ENCODE results near the gene ANGEL2.

The ANGEL2 gene

GRCh38 chr1:212984522-212985291, 31.0 kb downstream of the ANGEL2 start:
- H3K36me3 Mint-ChIP-seq = no peaks in the 10 kb centered on the region
- H3K27ac Mint-ChIP-seq = no peak overlapping the region
- peaks cover 16% of the 10 kb centered on the region for H3K4me1 Mint-ChIP-seq

DNA sequence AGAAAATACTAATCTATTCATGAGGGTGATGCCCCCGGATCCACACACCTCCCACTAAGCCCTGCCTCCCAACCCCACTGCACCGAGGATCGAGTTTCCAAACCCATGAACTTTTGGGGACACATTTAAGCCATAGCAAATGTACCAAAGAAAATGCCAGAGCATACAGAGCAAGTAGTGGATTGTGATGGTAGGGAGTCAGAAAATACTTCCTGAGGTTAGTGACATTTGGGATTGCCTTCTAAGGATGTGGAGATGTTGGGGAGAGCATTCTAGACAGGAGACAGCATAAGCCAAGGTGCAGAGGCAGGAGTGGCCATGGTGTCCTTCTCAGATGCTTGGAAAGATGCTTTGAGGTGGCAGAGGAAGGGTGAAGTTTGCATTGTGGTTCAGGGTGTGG, 32.2 kb downstream of the ANGEL2 start:
- Mint-ChIP-seq H3K36me3 (no peaks in the 10 kb centered on the region), H3K4me1 (peaks cover 28% of the 10 kb centered on the region), H3K27ac (no peak overlapping the region)

More at GRCh38 chr1:212984522-212985291, 31.0 kb downstream of the ANGEL2 start:
- Mint-ChIP-seq H3K9me3 (no peaks in the 10 kb centered on the region), H3K4me3 (no peak overlapping the region)
- DNase-seq (ENCODE audit: low spot score in 2 of 2) (no peak), ATAC-seq (no peak)

GRCh38 chr1:212982430-212983152, 33.1 kb downstream of the ANGEL2 start:
- Mint-ChIP-seq H3K36me3 (no peaks in the 10 kb centered on the region), H3K9me3 (no peaks in the 10 kb centered on the region), H3K4me1 (peaks cover 37% of the 10 kb centered on the region), H3K27ac (no peak overlapping the region), H3K4me3 (no peak overlapping the region)
- DNase-seq (ENCODE audit: low spot score in 2 of 2) (no peak), ATAC-seq (no peak)

More for the DNA sequence above, 32.2 kb downstream of the ANGEL2 start:
- ATAC-seq (no peak), DNase-seq (ENCODE audit: low spot score in 2 of 2) (no peak)
- Mint-ChIP-seq H3K4me3 (no peak overlapping the region), H3K9me3 (no peaks in the 10 kb centered on the region)

GRCh38 chr1:212981571-212982328, 33.9 kb downstream of the ANGEL2 start:
- Mint-ChIP-seq H3K27ac (no peak overlapping the region), H3K9me3 (no peaks in the 10 kb centered on the region), H3K4me1 (peaks cover 44% of the 10 kb centered on the region), H3K4me3 (no peak overlapping the region), H3K36me3 (no peaks in the 10 kb centered on the region)
- DNase-seq (ENCODE audit: low spot score in 2 of 2) (no peak), ATAC-seq (peak; percentile 64)

DNA sequence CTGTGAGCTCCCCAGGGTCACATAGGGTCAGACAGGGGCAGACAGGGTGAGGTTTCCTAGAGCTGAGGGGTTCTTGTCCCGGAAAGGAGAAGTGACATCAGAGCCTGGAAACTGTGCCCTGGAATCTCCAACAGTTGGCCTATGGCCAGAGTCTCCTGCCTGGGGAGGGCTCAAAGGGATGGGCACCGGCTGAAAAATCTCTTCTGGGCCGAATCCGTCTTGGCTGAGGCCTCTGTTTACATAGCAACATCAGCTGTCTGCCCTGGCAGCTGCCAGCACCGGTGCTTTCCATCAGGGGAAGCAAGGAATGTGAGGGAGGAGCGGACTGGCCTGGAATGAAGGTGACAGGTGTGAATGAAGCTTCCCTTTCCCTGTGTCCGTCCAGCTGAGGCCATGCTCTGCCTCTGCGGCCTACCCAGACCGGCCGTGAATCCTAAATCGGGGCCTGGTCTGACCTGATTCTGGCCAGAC, 34.6 kb downstream of the ANGEL2 start:
- Mint-ChIP-seq H3K9me3 (no peaks in the 10 kb centered on the region), H3K4me3 (no peak overlapping the region), H3K36me3 (no peaks in the 10 kb centered on the region), H3K4me1 (peaks cover 44% of the 10 kb centered on the region), H3K27ac (no peak overlapping the region)
- no peak for DNase-seq (ENCODE audit: low spot score in 2 of 2)
- no peak for ATAC-seq

- H3K27ac Mint-ChIP-seq = peak overlapping the region; percentile 32
- H3K4me3 Mint-ChIP-seq = peak overlapping the region; percentile 35
- H3K4me1 Mint-ChIP-seq = peaks cover 44% of the 10 kb centered on the region
- ATAC-seq (no peak), DNase-seq (ENCODE audit: low spot score in 2 of 2) (no peak)
- no peaks in the 10 kb centered on the region for H3K9me3 Mint-ChIP-seq
- H3K36me3 Mint-ChIP-seq = no peaks in the 10 kb centered on the region
These were observed 35.4 kb downstream of the ANGEL2 start for GRCh38 chr1:212980123-212980785.

DNA sequence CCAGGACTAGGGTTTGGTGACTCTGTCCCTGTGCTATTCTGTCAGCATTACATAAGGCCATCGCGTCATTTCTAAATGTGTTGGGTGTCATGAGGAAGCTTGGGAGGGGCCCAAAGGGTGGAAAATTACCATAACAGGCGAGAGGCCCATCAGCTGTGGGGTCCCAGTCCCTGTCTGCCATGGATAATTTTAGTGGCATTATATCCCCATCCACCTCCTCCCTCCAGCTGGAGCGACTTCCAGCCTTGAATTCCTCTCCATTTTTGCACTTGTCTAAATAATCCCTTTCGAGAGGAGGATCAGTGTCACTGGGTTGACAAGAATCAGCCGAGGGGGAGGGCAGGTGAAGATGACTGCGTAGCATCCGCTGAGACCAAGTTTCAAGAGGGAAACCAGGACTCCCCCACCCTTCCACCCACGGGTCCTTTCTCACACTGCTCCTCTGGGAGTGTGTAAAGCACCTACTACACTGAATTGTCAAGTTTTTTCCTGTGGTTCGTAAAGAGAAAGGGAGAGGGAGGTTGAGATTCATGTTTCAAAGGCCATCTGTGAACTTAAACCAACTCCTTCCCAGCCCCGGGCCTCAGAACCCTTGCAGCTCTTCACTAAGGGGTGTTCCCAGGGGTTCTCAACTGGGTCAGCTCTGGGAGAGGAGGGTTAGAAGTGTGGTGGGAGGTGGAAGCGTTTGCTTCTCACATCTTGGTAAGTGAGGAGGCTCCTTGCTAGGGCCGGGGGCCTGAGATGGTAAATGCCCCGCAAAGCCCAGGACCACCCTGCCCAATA, 36.1 kb downstream of the ANGEL2 start:
- peaks cover 44% of the 10 kb centered on the region for H3K4me1 Mint-ChIP-seq
- no peaks in the 10 kb centered on the region for H3K9me3 Mint-ChIP-seq
- peak overlapping the region; percentile 35 for H3K4me3 Mint-ChIP-seq
- H3K27ac Mint-ChIP-seq = peak overlapping the region; percentile 48
- peak; percentile 75 for ATAC-seq
- no peaks in the 10 kb centered on the region for H3K36me3 Mint-ChIP-seq
- DNase-seq (ENCODE audit: low spot score in 2 of 2) = no peak

DNA sequence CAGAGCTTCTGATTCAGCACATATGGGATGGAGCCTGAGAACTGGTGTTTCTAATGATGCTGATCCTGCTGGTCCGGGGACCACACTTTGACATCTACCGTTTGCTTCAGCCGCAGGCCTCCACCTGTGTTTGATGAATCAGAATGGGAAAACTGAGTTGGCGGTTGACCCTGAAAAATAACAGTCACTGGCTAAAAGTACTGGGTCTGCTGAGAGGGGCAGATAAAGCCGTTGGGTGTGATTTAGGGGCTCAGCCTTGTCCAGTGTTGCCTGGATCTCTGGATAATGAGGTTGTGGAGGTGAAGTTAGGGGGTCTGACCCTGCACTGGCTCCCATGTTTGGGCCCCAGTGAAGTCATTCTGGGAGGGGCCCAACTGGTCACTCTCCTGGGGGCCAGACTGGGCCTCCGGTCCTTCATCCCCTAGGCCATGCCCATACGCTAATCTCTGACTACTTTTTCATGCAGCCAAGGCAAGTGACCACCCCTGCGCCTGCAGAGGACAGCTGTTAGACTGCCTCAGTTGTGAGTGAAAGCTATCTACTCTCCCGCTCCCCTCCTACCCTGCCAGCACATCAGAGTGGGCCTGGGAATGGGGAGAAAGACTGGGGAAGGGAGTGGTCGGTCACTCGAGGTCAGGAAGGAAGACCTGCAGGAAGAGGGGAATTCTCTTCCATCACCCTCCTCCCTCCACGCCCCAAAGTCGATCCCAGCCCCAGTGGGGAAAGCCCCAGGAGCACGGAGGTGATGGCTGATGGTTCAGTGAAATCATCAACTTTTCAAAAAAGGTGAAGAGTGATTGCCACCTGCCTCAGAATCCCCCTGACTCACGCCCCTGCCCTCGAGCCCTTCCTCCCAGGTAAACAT, 37.7 kb downstream of the ANGEL2 start:
- Mint-ChIP-seq H3K27ac (no peak overlapping the region), H3K4me3 (peak overlapping the region; percentile 35), H3K36me3 (no peaks in the 10 kb centered on the region), H3K9me3 (no peaks in the 10 kb centered on the region), H3K4me1 (peaks cover 44% of the 10 kb centered on the region)
- peak; percentile 53 for ATAC-seq
- DNase-seq (ENCODE audit: low spot score in 2 of 2) = no peak

GRCh38 chr1:212976586-212976985, 39.1 kb downstream of the ANGEL2 start:
- no peaks in the 10 kb centered on the region for H3K9me3 Mint-ChIP-seq

GRCh38 chr1:212975111-212975918, 40.4 kb downstream of the ANGEL2 start:
- Mint-ChIP-seq H3K27ac (no peak overlapping the region), H3K4me3 (no peak overlapping the region)
- ATAC-seq = no peak

More at GRCh38 chr1:212976586-212976985, 39.1 kb downstream of the ANGEL2 start:
- H3K36me3 Mint-ChIP-seq = no peaks in the 10 kb centered on the region
- peak overlapping the region; percentile 4 for H3K27ac Mint-ChIP-seq
- no peak for ATAC-seq
- DNase-seq (ENCODE audit: low spot score in 2 of 2) = no peak
- no peak overlapping the region for H3K4me3 Mint-ChIP-seq
- peaks cover 39% of the 10 kb centered on the region for H3K4me1 Mint-ChIP-seq

DNA sequence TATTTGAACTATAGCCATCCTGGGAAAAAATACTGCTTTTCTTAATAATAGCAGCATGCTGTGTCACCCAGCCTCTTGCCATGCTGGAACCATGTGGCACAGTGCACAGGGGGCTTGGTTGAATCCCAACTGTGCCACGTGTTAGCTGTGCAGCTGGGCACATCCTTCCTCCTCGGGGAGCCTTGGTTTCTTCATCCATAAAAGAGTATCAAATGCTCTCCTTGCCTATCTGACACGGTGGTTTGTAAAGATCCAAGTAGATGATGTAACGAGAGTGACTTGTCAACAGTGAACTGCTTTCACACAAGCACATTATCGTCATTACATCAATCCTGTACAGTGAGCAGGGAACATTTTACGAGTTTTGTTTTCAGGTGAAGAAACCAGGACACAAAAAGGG, 41.0 kb downstream of the ANGEL2 start:
- ATAC-seq = no peak
- Mint-ChIP-seq H3K27ac (no peak overlapping the region), H3K9me3 (no peaks in the 10 kb centered on the region), H3K4me1 (peaks cover 28% of the 10 kb centered on the region), H3K36me3 (no peaks in the 10 kb centered on the region), H3K4me3 (no peak overlapping the region)
- DNase-seq (ENCODE audit: low spot score in 2 of 2) = no peak

More at GRCh38 chr1:212975111-212975918, 40.4 kb downstream of the ANGEL2 start:
- no peaks in the 10 kb centered on the region for H3K36me3 Mint-ChIP-seq
- H3K9me3 Mint-ChIP-seq = no peaks in the 10 kb centered on the region
- no peak for DNase-seq (ENCODE audit: low spot score in 2 of 2)
- peaks cover 34% of the 10 kb centered on the region for H3K4me1 Mint-ChIP-seq

GRCh38 chr1:212973899-212974298, 41.8 kb downstream of the ANGEL2 start:
- ATAC-seq (no peak), DNase-seq (ENCODE audit: low spot score in 2 of 2) (no peak)
- Mint-ChIP-seq H3K27ac (no peak overlapping the region), H3K4me1 (peaks cover 20% of the 10 kb centered on the region), H3K36me3 (no peaks in the 10 kb centered on the region), H3K9me3 (no peaks in the 10 kb centered on the region), H3K4me3 (no peak overlapping the region)

DNA sequence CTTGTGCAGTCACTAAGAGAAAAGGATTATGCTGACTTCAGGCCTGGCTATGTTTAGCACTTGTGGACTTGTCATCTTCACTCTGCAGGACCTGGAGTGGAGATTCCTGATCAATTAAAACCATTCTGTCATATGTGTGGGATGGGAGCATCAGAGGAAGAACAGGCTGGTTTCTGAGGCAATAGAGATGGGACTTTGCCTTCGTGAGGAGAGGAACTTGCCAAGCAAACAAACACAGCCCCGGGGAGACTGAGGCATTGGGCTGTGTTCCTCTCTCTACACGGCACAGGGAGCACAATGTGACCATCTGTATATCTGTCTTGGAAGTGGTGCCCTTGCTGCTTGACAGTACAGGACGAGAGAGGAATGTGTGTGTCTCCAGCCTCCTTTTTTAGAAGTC, 42.2 kb downstream of the ANGEL2 start:
- no peak for ATAC-seq

More for the DNA sequence above, 42.2 kb downstream of the ANGEL2 start:
- Mint-ChIP-seq H3K4me3 (no peak overlapping the region), H3K4me1 (peaks cover 15% of the 10 kb centered on the region), H3K36me3 (no peaks in the 10 kb centered on the region), H3K27ac (no peak overlapping the region), H3K9me3 (no peaks in the 10 kb centered on the region)
- DNase-seq (ENCODE audit: low spot score in 2 of 2) = no peak
